ENCODE data around the gene PSAPL1.

PSAPL1 gene

DNA sequence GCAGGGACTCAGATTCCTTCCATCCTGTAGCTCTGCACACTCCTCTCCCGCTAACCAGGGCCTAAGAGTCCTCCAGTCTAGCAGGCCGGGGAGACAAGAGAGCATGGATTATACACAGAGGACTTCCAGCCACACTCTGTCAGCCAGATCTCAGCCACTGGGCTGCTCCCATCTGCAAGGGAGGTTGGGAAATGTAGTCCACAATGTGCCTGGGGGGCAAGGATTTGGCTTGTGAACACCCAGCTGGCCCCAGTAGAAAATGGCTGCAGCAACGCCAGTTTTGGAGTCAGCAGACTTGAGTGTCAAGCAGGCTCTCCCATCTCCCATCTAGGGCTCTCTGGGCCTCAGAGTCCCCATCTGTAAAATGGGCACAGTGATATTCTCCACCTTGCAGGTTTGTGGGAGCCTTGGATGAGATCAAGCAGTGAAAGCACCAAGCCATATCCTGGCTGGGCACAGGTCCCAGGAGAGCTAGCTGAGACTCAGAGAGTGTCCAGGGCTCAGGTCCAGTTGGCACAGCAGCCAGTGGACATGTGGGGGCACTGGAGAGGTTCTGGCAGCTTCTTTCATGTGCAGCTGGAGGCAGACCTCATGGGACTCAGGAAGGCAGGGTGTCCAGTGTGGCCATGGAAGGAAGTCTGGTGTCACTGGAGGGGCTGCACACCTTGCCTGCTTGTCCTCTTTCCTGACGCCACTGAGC, 14.6 kb downstream of the PSAPL1 start:
- DNase-seq (ENCODE audit: low spot score): no peak

DNA sequence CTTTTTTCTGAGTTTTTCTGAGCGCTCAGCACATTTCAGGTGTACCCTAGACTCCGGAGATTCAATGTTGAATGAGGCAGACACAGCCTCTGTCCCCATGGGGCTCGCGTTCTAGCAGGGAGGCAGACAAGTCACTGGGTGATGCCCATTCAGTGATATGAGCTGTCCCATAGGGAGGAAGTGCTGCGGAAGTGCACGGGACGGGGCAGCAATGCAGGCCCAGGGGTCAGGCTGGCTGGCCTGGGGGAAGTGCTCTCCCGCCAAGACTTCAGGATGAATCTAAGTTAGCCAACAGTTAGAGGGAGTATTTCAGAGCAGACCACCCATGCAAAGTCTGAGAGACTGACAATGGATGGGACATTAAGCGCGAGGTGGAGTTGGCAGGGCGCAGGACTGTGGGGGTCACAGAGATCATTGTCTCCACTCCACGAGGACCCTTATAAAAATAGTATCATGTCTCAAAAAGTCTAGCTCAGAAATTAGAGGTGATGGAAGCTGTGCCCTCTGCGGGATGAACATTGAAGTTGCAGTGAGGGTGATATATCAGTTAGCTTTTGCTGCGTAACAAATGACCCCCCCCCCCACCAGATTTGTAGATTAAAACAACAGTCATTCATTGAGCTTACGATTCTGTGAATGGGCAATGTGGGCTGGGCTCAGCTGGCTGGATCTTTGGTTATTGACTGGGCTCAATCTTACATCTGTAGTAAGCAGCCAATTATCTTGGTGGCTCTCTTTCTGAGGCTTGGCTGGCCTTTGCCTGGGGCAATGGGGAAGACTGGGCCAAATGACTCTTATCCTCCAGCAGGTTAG, 16.4 kb downstream of the PSAPL1 start:
- no peak for DNase-seq (ENCODE audit: low spot score)

DNA sequence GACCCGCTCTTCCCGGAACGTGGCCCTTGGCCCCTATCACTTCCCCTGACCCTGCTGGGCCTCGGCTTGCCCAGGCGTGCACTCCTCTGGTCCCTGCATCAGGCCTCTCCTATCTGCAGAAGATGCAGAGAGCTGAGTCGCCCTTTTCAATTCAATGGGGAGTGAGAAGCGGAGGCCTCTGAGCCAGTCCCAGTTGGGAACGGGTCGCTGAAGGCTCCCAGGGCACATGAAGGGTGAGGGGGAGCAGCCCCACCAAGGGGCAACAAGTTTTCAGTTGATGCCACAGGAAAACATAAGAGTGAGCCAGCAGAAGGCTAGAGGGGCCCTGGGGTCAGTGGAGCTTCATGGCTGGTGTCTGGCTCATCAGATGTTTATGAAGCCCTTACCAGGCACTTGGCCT, 17.1 kb downstream of the PSAPL1 start:
- no peak for DNase-seq (ENCODE audit: low spot score)

DNA sequence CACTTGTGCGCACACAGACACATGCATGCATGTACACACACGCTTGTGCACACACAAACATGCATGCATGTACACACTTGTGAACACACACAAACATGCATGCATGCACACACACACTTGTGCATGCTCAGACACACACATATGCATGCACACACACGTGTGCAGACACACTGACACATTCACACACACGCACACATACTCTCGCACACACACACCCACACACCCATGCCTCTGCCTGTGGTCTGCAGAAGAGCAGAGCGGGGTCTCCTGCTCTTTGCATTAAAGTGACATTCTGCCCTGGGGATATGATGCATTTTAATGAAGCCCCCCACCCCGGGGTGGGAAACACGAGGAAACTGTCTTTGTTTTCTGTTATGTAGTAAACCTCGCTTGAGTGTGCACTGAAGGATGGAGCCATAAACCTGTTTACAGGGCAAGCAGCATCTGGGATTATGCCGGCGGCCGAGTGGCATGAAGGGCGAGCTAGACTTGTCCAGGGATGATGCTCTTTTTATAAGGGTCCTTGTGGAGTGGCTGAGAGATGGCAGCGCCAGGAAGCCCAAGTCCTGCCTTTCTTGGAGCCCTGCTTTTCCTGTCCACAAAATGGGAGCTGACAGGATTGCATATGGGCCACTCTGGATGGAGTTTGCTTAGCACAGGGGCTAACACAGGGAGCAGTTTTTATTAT, 17.8 kb downstream of the PSAPL1 start:
- DNase-seq (ENCODE audit: low spot score): no peak

DNA sequence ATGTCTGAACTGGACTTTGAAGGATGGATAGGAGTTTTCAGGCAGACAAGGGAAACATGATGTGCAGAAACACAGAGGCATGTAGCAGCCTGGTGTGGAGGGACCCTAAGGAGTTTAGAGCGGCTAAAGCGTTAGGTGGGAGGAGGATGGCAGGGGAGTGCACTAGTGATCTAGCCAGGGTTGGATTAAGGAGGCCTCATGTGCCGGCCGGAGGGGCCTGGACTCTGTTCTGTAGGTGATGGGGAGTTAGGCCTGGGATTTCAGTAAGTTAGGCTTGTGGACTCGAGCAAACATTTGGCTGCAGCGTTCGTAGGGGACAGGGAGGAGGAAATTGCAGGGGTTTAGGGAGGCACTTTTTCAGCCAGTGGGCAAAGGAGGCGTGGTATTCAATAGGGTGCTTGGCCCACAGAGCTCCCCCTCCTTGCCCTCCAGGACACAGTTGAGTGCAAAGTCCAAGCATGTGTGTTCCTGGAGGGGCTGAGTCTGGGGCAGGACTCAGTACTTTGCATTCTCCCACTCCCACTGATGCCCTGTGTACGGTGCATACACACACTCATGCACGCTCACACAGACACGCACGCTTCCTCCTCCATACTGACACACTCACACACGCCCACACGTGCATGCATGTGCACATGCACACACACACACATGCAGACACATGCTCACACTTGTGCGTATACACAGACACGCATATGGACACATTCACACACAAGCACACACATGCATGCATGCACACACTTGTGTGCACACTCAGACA, 18.6 kb downstream of the PSAPL1 start:
- DNase-seq (ENCODE audit: low spot score): no peak

DNA sequence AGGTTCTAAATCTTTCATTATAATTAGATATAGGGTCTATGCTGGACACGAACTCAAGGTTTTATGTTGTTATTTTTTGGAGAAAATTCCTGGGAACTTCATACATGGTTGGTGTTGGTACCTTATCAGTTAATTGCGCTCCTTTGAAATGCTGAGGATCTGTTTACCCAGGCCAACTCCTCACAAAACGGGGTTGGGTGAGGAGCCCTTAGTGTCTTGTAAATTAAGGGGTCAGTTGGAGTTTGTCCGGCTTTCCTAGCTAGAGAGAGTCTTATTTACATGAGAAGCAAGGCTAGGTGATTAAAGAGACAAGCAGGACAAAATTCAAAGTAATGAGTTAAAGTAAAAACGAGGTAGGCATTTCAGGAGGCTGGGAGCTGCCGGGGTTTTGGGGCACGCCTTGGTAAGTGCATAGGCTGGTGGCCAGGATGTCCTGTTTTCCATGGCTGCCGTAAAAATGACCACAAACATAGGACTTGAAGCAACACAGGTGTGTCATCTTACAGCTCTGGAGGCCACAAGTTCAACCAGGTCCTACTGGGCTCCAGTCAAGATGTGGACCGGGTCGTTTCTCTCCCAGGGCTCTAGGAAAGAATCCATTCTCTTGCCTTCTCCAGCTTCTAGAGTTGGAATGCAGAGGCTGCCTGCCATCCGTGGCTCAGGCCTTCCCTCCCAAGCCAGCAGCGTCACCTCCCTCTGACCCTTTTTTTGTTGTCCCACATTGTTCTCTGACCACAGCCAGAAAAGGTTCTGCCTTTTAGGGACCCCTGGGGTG, 19.8 kb downstream of the PSAPL1 start:
- DNase-seq (ENCODE audit: low spot score): no peak

DNA sequence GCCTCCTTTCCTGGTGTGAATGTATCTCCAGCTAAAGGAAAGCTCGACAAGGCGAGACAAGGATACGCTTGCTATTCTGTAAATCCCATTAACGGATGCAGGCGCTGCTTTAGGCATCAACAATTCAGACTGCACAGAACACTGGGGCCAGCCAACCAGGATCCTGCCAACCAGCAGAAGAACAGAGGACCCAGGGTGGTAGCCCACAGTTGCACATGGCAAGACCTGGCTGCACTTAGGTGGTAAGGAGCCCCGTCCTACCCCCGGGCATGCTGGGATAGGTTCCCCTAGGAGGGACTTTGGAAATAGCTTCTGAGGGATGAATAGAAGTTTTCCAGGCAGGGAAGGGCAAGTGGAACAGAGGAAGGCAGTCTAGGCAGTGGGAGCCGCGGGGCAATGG, 20.7 kb downstream of the PSAPL1 start:
- no peak for DNase-seq (ENCODE audit: low spot score)

DNA sequence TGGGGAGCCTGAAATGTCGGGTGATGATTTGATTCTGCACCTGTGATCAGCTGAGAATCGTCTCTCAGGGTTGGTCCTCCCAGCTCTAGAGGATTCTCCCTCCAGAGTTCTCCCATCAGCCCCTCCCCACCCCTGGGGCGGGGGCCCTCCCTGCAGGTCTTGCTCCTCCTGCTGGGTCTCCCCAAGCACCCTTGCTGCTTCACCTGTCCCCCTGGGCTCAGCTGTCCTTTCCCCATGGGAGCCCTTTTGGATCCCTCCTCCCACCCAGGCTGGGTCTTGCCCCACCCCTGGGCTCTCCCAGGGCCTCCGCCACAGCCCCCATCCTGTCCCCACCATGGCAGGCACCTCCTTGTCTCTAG, 22.2 kb downstream of the PSAPL1 start:
- DNase-seq (ENCODE audit: low spot score): no peak

DNA sequence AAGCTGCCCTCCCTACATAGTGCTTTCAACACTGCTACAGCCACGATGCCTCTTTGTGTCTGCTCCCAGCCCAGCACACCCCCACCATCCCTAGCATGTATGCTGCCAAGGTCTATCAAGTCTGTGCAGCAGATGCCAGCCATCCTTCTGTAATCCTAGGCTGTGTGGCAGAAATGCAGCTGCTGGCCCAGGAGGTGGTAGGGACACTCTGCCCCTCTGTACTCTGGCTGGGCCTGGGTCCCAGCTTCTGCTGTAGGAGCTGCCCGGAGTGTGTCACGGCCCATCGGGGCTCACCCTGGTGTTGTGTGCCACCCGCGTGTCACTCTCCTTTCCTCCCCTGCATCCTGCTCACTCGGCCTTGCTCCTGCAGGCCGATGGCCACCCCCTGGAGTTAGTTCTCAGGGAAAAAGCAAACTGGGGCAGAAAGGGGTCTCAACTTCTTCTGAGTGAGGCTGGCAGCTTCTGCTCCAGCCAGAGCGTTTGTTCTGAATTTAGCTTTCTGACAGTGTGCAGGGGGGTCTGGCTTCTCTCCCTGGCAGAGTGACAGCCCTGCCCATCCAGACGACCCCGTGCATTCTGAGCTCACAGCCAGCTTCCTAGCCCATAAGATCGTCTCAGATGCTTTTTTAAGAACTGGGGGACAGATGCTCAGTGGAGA, 22.7 kb downstream of the PSAPL1 start:
- DNase-seq (ENCODE audit: low spot score): no peak

DNA sequence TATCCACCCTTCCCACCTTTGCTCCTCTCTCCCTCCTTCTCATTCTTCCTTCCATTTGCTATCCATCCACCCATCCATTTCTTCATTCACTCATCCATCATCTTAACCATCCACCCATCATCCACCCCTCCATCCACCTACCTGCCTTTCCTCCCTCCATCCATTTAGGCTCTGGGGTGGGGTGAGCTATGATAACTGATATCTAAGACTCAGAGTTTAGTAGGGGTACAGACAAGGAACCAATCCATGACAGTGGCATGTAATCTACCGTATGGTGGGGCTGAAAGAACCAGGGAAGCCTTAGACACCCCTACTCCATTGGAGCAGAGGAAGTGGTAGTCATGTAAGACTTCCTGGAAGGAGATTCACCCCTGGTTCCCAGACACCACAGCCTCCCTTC, 23.2 kb downstream of the PSAPL1 start:
- DNase-seq (ENCODE audit: low spot score): no peak

DNA sequence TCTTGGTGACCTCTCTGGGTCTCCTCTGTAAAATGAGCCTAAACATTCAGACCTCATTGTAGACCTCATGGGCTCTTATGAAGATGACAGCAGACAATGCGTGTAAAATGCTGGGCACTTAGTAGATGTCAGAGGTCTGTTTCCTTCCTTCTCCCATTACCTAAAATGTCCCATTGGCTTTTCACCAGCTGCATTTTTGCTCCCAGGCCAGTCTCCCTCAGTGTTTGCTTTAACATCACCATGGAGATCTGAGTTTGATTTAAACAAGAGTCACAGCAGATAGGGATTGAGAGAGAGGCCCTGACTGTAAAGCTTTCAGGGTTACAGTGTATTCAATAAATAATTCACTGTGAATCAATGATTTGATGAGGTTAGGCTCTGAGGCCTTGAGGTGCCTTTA, 24.3 kb downstream of the PSAPL1 start:
- DNase-seq (ENCODE audit: low spot score): no peak

DNA sequence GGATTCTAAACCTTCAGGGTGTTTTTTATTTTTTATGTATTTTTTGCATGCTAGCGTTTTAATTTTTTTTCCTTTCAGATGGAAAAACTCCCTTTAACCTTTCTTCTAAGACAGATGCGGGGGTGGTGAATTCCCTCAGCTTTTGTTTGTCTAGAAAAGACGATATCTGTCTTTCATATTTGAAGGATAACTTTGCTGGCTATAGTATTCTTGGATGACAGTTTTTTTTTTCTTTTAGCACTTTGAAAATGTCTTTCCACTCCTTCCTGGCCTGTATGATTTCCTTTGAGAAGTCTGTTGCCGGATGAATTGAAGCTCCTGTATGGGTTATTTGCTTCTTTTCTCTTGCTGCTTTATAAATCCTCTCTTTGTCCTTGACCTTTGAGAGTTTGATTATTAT, 26.6 kb downstream of the PSAPL1 start:
- no peak for DNase-seq (ENCODE audit: low spot score)

DNA sequence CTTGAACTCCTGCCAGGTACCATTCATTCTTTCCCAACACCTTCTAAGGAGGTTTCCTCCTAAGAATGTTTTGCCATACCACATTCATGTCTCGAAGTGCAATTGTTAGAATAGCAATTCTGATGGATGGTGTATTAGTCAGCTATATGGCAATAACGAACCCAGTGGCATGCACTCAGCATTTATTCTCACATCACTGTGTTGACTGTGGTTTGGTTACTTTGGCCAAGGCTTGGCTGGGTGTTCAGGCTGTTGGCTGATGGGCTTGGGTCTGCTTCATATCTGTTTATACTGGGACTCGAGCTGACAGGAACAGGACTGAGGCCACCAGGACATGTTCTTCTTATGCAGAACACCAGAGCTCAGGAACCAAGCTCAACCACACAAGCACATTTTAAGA, 31.7 kb downstream of the PSAPL1 start:
- no peak for DNase-seq (ENCODE audit: low spot score)

DNA sequence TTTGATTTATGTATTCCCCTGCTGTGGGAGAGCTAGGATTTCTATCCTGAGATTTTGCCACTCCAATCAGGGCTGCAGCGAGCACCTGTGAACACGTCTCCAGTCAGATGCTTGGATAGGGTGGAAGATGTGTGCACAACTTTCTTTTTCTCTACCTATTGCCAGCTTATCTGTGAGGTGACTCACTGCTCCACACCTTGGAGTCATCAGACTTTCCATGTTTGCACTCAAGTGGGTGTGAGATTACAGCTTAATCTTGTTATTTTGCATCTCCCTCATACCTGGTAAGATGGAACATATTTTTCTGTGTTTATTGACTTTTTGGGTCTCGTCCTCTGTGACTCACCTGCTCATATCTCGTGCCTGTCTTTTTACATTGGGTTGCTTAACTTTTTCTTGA, 32.2 kb downstream of the PSAPL1 start:
- no peak for DNase-seq (ENCODE audit: low spot score)

DNA sequence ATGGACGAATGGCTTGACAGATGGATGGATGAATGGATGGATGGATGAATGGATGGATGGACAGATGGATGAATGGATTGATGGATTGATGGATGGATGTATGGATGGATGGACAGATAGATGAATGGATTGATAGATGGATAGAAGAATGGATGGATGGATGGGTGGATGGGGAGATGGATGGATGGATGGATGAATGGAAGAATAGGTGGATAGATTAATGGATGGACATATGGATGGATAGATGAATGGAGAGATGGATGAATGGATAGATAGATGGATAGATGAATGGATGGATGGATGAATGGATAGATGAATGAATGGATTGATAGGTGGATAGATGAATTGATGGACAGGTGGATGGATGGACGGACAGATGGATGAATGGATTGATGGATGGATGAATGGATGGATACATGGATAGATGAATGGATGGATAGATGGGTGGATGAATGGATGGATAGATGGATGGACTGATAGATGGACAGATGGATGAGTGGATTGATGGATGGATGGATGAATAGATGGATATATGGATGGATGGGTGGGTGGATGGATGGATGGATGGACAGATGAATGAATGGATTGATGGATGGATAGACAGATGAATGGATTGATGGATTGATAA, 33.9 kb downstream of the PSAPL1 start:
- DNase-seq (ENCODE audit: low spot score): no peak

DNA sequence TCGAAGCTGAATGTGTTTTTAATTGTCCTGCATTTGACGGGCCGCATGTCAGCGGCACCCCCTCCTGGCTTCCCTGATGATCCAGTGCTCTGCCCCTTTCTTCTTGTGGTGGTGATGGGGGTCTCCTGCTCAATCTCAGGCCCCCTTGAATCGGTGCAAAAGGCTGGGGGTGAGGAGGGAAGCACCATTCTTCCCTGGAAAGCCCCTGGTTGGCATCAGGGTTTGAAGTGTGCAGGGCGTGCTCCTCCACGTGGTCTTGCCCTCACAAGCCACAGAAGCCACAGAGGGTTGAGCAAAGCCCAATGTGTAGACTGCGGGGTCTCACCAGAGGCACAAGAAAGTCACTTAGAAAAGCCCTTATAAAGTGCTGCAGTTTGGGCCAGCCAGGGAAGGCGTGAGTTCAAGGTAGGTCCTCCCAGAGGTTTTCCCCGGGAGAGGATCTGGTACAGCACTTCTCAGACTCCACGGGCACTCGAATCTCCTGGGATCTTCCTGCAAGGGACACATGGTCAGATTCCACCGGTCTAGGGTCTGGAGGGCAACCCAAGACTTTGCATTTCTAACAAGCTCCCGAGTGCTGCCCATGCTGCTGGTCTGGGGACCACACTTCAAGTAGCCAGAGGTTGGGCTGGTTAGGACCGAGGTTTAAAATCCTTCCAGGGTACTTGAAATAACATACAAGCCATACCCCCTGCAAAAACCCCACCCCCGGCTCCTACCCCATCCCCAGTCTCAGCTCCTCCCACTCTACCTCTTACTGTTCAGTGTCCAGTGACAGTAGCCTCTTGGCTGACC, 35.1 kb downstream of the PSAPL1 start:
- DNase-seq (ENCODE audit: low spot score): no peak

DNA sequence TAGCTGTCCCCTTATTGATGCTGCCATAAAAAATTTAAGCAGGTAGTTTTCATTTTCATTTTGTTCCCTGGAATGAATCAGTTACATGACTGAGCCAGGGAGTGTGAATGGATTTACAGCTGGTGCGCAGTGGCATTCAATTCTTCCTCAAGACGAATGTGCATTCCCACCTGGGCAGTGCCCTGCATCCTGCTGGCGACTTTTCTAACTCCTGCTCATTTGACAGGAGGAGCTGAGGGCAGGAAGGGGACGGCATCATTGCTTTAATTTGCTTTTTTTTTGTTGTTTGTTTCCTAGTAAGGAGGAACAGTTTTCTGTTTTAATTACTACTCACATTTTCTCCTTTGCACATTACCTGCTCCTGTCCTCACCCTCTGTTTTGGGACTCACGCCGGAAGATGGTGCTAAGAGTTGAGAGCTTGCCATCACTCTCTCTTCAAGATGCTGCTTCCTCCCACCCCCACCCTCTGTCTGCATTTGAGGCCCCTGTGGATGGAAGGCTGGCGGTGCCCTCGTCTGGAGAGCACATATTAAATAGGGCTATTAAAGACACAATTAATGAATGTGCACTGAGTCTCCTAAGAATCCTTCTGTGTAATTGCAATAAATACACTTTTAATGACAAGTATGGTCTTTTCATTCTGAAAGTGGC, 35.8 kb downstream of the PSAPL1 start:
- no peak for DNase-seq (ENCODE audit: low spot score)

DNA sequence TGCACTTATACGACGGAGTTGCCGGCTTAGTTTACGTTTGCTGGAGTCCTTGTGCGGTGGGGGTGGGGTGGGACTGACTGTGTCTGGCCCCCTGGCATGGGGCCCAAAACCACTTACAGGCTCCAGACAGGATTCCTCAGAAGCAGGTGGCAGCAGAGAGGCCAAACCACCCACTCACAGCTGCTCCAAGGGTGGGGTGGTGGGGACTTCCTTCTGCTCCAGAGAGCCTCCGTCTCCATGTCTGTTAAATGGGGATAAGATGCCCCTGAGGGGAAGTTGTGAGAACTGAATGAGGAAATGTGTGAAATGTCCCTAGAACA, 36.7 kb downstream of the PSAPL1 start:
- DNase-seq (ENCODE audit: low spot score): no peak
